A673 (cell line): ENCODE data around the gene TPO. TPM values are rescaled to one million over a fixed set of nuclear protein-coding genes. Genes with fewer than 3 reads are reported as not detected.

Experiments
- BruUV-seq: library from RNA; stranded (reverse); fragments of 400-500 nt; replicated peaks from 2 replicates; lab custom pipeline; 2021; lab: Mats Ljungman, UMichigan
- CTCF ChIA-PET: fragments of 300-600 bp; sonication (Branson Sonifier 250); formaldehyde crosslinking; loops from one replicate; lab custom pipeline; 2022; ENCODE audit warnings: antibody characterized with exemption; lab: Charles Lee
- POLR2A ChIA-PET: fragments of 300-600 bp; sonication (Branson Sonifier 250); formaldehyde crosslinking; loops from one replicate; lab custom pipeline; 2022; ENCODE audit warnings: antibody characterized with exemption; ENCODE audit not compliant: low non-redundant PET; lab: Charles Lee
- DNase-seq: peaks from one replicate; pipeline ENCODE4 v3.0.0-alpha.2; 2015; ENCODE audit warnings: low spot score
- H3K27ac ChIP-seq: fragments of 200-600 bp; sonication (generic); 2 replicates; pipeline ENCODE4 v1.5.1; 2016; ENCODE audit warnings: mixed run types, low read depth, mild to moderate bottlenecking, mixed read lengths, antibody characterized with exemption, low read length; ENCODE audit not compliant: poor library complexity, severe bottlenecking
- H3K27me3 ChIP-seq: fragments of 200-600 bp; sonication (generic); replicated peaks from 2 replicates; pipeline ENCODE4 v1.6.1; 2017; ENCODE audit warnings: mixed run types, low read depth, mild to moderate bottlenecking, mixed read lengths, antibody characterized with exemption, low read length; ENCODE audit not compliant: insufficient read depth, poor library complexity
- H3K36me3 ChIP-seq: fragments of 200-600 bp; sonication (generic); 2 replicates; pipeline ENCODE4 v1.6.1; 2016; ENCODE audit warnings: mixed run types, mild to moderate bottlenecking, mixed read lengths, antibody characterized with exemption, low read length; ENCODE audit not compliant: insufficient read depth, poor library complexity, severe bottlenecking
- H3K4me1 ChIP-seq: fragments of 200-600 bp; sonication (generic); 2 replicates; pipeline ENCODE4 v1.6.1; 2017; ENCODE audit warnings: mixed run types, mild to moderate bottlenecking, mixed read lengths, antibody characterized with exemption, low read length; ENCODE audit not compliant: insufficient read depth, poor library complexity, severe bottlenecking
- H3K4me3 ChIP-seq: fragments of 200-600 bp; sonication (generic); 2 replicates; pipeline ENCODE4 v1.5.1; 2016; ENCODE audit warnings: low read depth, mixed run types, mild to moderate bottlenecking, mixed read lengths, low read length; ENCODE audit not compliant: poor library complexity, severe bottlenecking
- H3K9me3 ChIP-seq: fragments of 200-600 bp; sonication (generic); 2 replicates; pipeline ENCODE4 v1.6.1; 2016; ENCODE audit warnings: mixed run types, low read depth, mild to moderate bottlenecking, mixed read lengths, antibody characterized with exemption, low read length; ENCODE audit not compliant: poor library complexity, severe bottlenecking
- EZH2 ChIP-seq: fragments of 200-600 bp; sonication (generic); IDR thresholded peaks from 2 replicates; pipeline ENCODE4 v1.6.1; 2017; ENCODE audit warnings: borderline replicate concordance, low read depth, mild to moderate bottlenecking, mixed read lengths, antibody characterized with exemption, low read length; ENCODE audit not compliant: poor library complexity, severe bottlenecking
- intact Hi-C: fragments of 100-400 bp; cut with micrococcal nuclease; formaldehyde crosslinking; loops from one replicate; pipeline ENCODE4 v1.10.0; 2022; ENCODE audit not compliant: unreplicated experiment
- total RNA-seq: library from RNA; stranded (reverse); gene quantifications from 2 replicates; pipeline ENCODE4 v1.2.3, GENCODE V29; 2021
- TF ChIP-seq, protein P1 (sequence below): fragments of 300-800, 200-600 bp; sonication (generic); conservative IDR thresholded peaks from 2 replicates; pipeline ENCODE4 v1.5.1; 2017; ENCODE audit warnings: low read depth, mild to moderate bottlenecking, antibody characterized with exemption, low read length, moderate library complexity, mixed read lengths

Gene TPO
- total RNA-seq, 1 experiment from 2014 or later: not detected

DNA sequence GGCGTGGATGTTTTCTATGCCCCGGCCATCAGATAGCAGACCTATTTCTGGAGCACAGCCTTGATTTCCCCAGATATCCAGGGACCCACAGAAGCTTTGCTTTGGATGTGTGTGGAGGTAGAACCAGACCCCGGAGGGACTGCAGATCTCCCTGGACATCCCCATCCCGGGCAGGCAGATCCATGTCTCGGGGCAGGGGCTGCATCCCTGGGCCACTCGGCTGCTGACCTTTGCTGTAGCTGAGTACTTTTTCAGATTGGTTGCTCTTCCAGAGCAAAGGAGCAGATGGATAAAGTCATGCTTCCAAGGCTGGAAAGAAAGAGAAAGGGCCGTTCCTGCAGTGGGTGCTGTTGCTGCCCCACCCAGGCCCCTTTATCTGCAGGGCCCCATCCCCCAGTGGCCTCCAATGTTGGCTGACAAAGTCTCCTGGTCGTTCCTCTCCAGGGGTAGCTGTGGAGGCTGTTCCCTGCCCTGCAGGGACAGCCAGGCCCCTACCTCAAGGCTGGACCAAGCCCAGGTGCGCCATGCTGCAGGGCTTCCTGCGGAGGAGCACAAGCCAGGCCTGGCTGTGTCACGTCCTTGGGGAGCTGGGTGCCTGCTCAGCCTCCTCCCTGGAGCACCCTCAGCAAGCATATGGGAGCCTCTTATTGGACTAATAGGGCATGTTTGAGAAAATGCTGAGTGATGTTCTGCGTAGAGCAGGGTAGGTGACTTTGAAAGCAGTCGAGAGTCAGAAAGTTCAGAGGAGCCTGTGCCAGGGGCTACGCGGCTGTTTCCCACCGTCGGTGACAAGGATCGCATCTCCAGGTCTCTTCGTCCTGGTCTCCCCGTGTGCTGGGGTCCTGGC, 68.4 kb downstream of the TPO start:
- Histone ChIP-seq H3K4me1 (no peaks in the 10 kb centered on the region), H3K27me3 (no peaks in the 10 kb centered on the region), H3K36me3 (no peaks in the 10 kb centered on the region), H3K9me3 (no peaks in the 10 kb centered on the region), H3K4me3 (no peak overlapping the region), H3K27ac (no peak overlapping the region)
- BruUV-seq: no TSS peak
- POLR2A ChIA-PET: no interaction called here
- no peak for DNase-seq
- TF ChIP-seq, protein P1, sequence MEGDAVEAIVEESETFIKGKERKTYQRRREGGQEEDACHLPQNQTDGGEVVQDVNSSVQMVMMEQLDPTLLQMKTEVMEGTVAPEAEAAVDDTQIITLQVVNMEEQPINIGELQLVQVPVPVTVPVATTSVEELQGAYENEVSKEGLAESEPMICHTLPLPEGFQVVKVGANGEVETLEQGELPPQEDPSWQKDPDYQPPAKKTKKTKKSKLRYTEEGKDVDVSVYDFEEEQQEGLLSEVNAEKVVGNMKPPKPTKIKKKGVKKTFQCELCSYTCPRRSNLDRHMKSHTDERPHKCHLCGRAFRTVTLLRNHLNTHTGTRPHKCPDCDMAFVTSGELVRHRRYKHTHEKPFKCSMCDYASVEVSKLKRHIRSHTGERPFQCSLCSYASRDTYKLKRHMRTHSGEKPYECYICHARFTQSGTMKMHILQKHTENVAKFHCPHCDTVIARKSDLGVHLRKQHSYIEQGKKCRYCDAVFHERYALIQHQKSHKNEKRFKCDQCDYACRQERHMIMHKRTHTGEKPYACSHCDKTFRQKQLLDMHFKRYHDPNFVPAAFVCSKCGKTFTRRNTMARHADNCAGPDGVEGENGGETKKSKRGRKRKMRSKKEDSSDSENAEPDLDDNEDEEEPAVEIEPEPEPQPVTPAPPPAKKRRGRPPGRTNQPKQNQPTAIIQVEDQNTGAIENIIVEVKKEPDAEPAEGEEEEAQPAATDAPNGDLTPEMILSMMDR: no peak
- TF ChIP-seq EZH2: no peak
- intact Hi-C loops: no loop called here
- CTCF ChIA-PET: interaction anchor here (0.5 kb wide), 1 partner anchor 46 kb away, joined by 11 read pairs; no protein-coding TSS in a partner anchor

DNA sequence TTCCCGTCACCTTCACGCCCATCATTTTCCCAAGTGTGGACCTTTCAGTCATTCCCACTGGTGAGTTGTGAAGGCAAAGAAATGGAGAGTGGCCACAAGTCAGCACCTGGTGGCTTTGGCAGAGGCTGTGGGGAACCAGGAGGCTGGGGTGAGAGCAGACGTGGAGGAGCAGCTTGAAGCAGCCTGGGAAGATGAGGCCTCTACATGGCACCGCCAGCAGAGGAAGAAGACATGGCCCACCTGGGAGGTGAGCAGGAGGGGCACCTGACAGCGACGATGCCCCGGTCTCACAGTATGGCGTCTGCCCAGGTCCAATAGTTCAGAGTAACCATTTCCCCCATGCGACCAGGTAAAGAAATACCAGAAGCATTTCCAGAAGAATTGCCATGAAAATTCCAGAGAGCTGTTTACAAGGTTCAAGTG, 69.0 kb downstream of the TPO start:
- H3K27ac ChIP-seq: no peak overlapping the region
- intact Hi-C loops: no loop called here
- ChIA-PET CTCF (interaction anchor here (0.5 kb wide), 1 partner anchor 45 kb away, joined by 11 read pairs; no protein-coding TSS in a partner anchor), POLR2A (no interaction called here)
- no peaks in the 10 kb centered on the region for H3K4me1 ChIP-seq
- H3K36me3 ChIP-seq: no peaks in the 10 kb centered on the region
- no TSS peak for BruUV-seq
- H3K4me3 ChIP-seq: no peak overlapping the region
- no peak for DNase-seq
- TF ChIP-seq, protein P1: no peak
- no peak for TF ChIP-seq EZH2
- H3K9me3 ChIP-seq: no peaks in the 10 kb centered on the region
- no peaks in the 10 kb centered on the region for H3K27me3 ChIP-seq

DNA sequence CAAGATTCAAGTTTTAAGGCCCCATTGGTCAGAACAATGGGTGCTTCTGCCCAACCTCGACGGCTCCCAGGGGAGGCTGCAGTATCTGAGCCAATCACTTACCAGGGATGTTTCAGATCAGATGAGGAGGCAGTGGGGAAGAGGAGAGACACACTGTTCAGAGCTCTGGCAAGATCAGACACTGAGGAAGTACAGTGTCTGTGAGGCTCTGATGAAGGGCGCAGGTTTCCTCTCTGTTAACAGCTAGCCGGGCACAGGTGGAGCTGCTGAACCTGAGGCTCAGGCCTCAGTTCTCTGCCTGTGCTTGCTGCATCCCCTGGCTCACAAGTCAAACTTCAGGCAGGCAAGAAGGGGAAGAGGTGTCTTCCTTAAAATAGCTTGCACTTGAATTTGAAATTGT, 69.7 kb downstream of the TPO start:
- Histone ChIP-seq H3K27me3 (no peaks in the 10 kb centered on the region), H3K4me3 (no peak overlapping the region), H3K9me3 (no peaks in the 10 kb centered on the region), H3K36me3 (no peaks in the 10 kb centered on the region), H3K27ac (no peak overlapping the region), H3K4me1 (no peaks in the 10 kb centered on the region)
- intact Hi-C loops: no loop called here
- TF ChIP-seq, protein P1: no peak
- TF ChIP-seq EZH2: no peak
- CTCF ChIA-PET: no interaction called here
- no TSS peak for BruUV-seq
- POLR2A ChIA-PET: no interaction called here
- no peak for DNase-seq
